ENCODE data around the gene ANKRD24. TPM values are rescaled to one million over a fixed set of nuclear protein-coding genes. Genes with fewer than 3 reads are reported as not detected.

The ANKRD24 gene
- total and polyA plus RNA-seq, 2 of the 13 experiments (the other 11 are each of a cell fraction or from before 2014, with no cell fraction given), result 0.13 to 0.24 TPM

DNA sequence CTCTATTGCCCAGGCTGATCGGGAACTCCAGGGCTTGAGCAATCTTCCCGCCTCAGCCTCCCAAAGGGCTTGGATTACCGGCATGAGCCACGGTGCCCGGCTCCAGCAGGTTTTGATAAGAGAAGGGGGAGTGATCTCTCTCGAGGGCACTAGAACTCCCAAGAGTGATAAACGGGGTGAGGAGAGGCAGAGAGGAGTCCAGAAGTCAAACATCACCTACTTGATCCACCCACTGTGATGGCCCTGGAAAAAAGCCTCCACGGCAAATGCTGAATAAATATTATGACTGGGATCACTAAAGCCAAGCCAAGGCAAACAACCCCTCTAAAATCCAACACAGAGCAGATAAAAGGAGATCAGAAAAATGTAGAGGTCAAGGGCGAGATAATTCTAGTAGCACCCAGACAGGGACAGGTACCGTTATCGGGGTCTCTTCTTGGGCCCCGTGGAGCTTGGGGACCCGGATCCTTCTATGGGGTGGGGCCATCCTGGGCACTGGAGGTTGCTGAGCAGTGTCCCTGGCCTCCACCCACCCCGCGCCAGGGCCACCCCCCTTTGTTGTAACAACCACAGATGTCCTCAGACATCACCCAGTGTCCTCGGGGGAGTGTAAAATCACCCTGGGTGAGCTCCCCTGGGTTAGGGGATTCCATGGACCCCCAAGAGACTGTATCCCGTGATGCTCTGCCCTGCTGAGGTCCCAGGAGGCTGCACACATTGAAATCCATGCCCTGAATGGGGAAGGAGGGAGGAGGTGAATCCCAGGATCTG, 32.8 kb upstream of the ANKRD24 start (continued):
- TF ChIP-seq MEIS1 (CRISPR knock-in tag; IDR thresholded peaks at IDR 0.05; ENCODE audit: borderline replicate concordance), result no peak
- TF ChIP-seq GTF3A (CRISPR knock-in tag; conservative IDR thresholded peaks at IDR 0.05), result no peak
- TF ChIP-seq, protein P1, sequence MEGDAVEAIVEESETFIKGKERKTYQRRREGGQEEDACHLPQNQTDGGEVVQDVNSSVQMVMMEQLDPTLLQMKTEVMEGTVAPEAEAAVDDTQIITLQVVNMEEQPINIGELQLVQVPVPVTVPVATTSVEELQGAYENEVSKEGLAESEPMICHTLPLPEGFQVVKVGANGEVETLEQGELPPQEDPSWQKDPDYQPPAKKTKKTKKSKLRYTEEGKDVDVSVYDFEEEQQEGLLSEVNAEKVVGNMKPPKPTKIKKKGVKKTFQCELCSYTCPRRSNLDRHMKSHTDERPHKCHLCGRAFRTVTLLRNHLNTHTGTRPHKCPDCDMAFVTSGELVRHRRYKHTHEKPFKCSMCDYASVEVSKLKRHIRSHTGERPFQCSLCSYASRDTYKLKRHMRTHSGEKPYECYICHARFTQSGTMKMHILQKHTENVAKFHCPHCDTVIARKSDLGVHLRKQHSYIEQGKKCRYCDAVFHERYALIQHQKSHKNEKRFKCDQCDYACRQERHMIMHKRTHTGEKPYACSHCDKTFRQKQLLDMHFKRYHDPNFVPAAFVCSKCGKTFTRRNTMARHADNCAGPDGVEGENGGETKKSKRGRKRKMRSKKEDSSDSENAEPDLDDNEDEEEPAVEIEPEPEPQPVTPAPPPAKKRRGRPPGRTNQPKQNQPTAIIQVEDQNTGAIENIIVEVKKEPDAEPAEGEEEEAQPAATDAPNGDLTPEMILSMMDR (CRISPR knock-in tag; IDR thresholded peaks at IDR 0.05), result no peak
- no peak for TF ChIP-seq ZFP62 (CRISPR knock-in tag; IDR thresholded peaks at IDR 0.05)
- TF ChIP-seq SRF (IDR thresholded peaks at IDR 0.05; ENCODE audit: low read depth, low read length), result no peak
- TF ChIP-seq NCOA5 (CRISPR knock-in tag; IDR thresholded peaks at IDR 0.05), result no peak
- TF ChIP-seq, protein P2, sequence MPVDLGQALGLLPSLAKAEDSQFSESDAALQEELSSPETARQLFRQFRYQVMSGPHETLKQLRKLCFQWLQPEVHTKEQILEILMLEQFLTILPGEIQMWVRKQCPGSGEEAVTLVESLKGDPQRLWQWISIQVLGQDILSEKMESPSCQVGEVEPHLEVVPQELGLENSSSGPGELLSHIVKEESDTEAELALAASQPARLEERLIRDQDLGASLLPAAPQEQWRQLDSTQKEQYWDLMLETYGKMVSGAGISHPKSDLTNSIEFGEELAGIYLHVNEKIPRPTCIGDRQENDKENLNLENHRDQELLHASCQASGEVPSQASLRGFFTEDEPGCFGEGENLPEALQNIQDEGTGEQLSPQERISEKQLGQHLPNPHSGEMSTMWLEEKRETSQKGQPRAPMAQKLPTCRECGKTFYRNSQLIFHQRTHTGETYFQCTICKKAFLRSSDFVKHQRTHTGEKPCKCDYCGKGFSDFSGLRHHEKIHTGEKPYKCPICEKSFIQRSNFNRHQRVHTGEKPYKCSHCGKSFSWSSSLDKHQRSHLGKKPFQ (CRISPR knock-in tag; IDR thresholded peaks at IDR 0.05; ENCODE audit: insufficient replicate concordance), result no peak
- TF ChIP-seq MAFK (conservative IDR thresholded peaks at IDR 0.05 in 1 of 2, IDR thresholded peaks at IDR 0.05 in 1 of 2; ENCODE audit: low read length in 2 of 2), result no peak
- peak; percentile 13 to 37; a peak in 1 of 4 replicates for TF ChIP-seq NR2F1 (CRISPR knock-in tag; IDR thresholded peaks at IDR 0.05)
- TF ChIP-seq, protein P3, sequence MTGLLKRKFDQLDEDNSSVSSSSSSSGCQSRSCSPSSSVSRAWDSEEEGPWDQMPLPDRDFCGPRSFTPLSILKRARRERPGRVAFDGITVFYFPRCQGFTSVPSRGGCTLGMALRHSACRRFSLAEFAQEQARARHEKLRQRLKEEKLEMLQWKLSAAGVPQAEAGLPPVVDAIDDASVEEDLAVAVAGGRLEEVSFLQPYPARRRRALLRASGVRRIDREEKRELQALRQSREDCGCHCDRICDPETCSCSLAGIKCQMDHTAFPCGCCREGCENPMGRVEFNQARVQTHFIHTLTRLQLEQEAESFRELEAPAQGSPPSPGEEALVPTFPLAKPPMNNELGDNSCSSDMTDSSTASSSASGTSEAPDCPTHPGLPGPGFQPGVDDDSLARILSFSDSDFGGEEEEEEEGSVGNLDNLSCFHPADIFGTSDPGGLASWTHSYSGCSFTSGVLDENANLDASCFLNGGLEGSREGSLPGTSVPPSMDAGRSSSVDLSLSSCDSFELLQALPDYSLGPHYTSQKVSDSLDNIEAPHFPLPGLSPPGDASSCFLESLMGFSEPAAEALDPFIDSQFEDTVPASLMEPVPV (CRISPR knock-in tag; IDR thresholded peaks at IDR 0.05), result no peak
- TF ChIP-seq ZNF770 (CRISPR knock-in tag; IDR thresholded peaks at IDR 0.05), result peak; percentile 65; the same call in 1 of the 2 replicates
- TF ChIP-seq MIER2 (CRISPR knock-in tag; IDR thresholded peaks at IDR 0.05), result no peak
- TF ChIP-seq MBNL3 (CRISPR knock-in tag; conservative IDR thresholded peaks at IDR 0.05), result no peak
- 0 out of 2 replicates have a peak, but pooled peaks have one; percentile 14 for TF ChIP-seq HNF4G (IDR thresholded peaks at IDR 0.05; ENCODE audit: borderline replicate concordance, low read depth, low read length)
- TF ChIP-seq HNF4G (CRISPR knock-in tag; IDR thresholded peaks at IDR 0.05; ENCODE audit: borderline replicate concordance, low read depth), result no peak
- no peak for TF ChIP-seq FOXP1 (IDR thresholded peaks at IDR 0.05)
- no peak for TF ChIP-seq FOXP1 (CRISPR knock-in tag; IDR thresholded peaks at IDR 0.05)
- no peak for TF ChIP-seq ZNF75D (CRISPR knock-in tag; IDR thresholded peaks at IDR 0.05; ENCODE audit: borderline replicate concordance)
- no peak for TF ChIP-seq ZNF891 (CRISPR knock-in tag; IDR thresholded peaks at IDR 0.05)
- TF ChIP-seq ATRX (CRISPR knock-in tag; IDR thresholded peaks at IDR 0.05; ENCODE audit: borderline replicate concordance), result no peak
- no peak for TF ChIP-seq EHMT2 (IDR thresholded peaks at IDR 0.05; ENCODE audit: borderline replicate concordance, low read depth, low read length)
